Body of pancreas (tissue), 4 donors: ENCODE results near the gene DNAJC18.

Experiments used
- POLR2A ChIP-seq, 3 donors: fragments of 450-650 bp; IDR thresholded peaks; one replicate each; pipeline ENCODE4 v1.6.1; 2016; ENCODE audit warnings: antibody characterized with exemption in 3 of 3, mild to moderate bottlenecking in 2 of 3
- TF ChIP-seq, protein P1 (sequence below), 7 experiments: fragments of 450-650 bp in 4 of 7; fragments of 200-600 bp in 3 of 7; sonication (generic) in 3 of 7; IDR thresholded peaks; one replicate each; pipeline ENCODE4 v1.5.1; 2016 to 2019; ENCODE audit warnings: antibody characterized with exemption in 7 of 7

DNA sequence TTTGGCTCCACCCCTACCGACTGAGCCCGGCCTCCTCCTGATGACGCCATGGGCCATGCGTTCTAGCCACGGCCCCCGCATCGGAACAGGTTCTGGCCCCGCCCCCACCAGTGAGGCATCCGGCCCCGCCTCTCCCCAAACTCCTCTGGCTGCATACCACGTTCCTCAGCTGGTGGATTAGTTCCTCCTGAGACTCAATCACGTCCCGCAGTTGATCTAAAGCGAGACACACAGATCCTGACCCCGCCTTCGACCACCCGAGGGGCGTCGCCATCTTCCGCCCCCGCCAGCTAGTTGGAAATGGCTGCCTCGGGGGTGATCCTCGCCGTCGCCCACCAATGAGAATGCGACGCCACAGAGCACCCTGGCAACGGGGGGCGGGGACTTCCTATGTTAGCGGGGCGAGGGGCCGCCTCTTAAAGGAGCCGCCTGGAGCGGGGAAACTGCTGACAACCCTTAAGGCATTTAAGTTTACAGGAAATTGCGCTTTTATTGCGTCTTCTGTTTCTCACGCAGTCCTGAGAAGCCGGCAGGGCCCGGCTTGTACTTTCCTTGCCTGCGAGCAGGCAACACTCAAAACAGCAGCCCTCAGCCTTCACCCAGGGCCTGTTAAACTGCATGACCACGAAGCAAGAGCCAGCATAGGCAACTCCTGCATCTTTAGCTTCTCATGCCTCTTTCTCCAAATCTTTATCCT, 35.4 kb downstream of the DNAJC18 start, which contains the start of gene SPATA24:
- peak in 2 of 3 donors; percentile 45 to 49 for TF ChIP-seq POLR2A (IDR thresholded peaks at IDR 0.05)
- TF ChIP-seq, protein P1, sequence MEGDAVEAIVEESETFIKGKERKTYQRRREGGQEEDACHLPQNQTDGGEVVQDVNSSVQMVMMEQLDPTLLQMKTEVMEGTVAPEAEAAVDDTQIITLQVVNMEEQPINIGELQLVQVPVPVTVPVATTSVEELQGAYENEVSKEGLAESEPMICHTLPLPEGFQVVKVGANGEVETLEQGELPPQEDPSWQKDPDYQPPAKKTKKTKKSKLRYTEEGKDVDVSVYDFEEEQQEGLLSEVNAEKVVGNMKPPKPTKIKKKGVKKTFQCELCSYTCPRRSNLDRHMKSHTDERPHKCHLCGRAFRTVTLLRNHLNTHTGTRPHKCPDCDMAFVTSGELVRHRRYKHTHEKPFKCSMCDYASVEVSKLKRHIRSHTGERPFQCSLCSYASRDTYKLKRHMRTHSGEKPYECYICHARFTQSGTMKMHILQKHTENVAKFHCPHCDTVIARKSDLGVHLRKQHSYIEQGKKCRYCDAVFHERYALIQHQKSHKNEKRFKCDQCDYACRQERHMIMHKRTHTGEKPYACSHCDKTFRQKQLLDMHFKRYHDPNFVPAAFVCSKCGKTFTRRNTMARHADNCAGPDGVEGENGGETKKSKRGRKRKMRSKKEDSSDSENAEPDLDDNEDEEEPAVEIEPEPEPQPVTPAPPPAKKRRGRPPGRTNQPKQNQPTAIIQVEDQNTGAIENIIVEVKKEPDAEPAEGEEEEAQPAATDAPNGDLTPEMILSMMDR (IDR thresholded peaks at IDR 0.05) = no peak
